Esophagus muscularis mucosa (tissue), 4 donors: ENCODE measurements around the gene CCDC187. TPM values are rescaled to one million over a fixed set of nuclear protein-coding genes. Genes with fewer than 3 reads are reported as not detected.

ENCODE experiments used
- DNase-seq: peaks from one replicate; pipeline ENCODE4 v3.0.0-alpha.2; 2017; ENCODE audit errors: extremely low spot score
- H3K27ac ChIP-seq, 4 donors: fragments of 200-600 bp; sonication (generic); replicated peaks in 1 of 4; 1 replicate in 3 of 4; 2 replicates in 1 of 4; pipeline ENCODE4 v1.5.1; 2016 to 2019; ENCODE audit warnings: mild to moderate bottlenecking in 1 of 4
- H3K27me3 ChIP-seq, 4 donors: fragments of 200-600 bp; sonication (generic); one replicate each; pipeline versions ENCODE4 v1.5.1 to v1.6.0; 2016 to 2019
- H3K36me3 ChIP-seq, 4 donors: fragments of 200-600 bp; sonication (generic); one replicate each; pipeline ENCODE4 v1.5.1; 2016 to 2019
- H3K4me1 ChIP-seq, 4 donors: fragments of 200-600 bp; sonication (generic); one replicate each; pipeline ENCODE4 v1.5.1; 2016 to 2019
- H3K4me3 ChIP-seq, 4 donors: fragments of 200-600 bp; sonication (generic); 1 replicate in 2 of 4; 2 replicates in 2 of 4; pipeline ENCODE4 v1.5.1; 2016 to 2019; ENCODE audit warnings: mild to moderate bottlenecking in 4 of 4, moderate library complexity in 1 of 4
- H3K9me3 ChIP-seq, 4 donors: fragments of 200-600 bp; sonication (generic); 1 replicate in 3 of 4; 2 replicates in 1 of 4; pipeline ENCODE4 v1.5.1; 2016 to 2019
- CTCF ChIP-seq, 3 experiments: fragments of 200-600 bp in 2 of 3; fragments of 450-650 bp in 1 of 3; sonication (generic) in 2 of 3; IDR thresholded peaks; one replicate each; pipeline ENCODE4 v1.5.1; 2017 to 2019; ENCODE audit warnings: antibody characterized with exemption in 3 of 3, mild to moderate bottlenecking in 2 of 3, moderate library complexity in 1 of 3
- EP300 ChIP-seq: sonication (generic); formaldehyde crosslinking; IDR thresholded peaks from one replicate; pipeline ENCODE4 v1.6.1; 2017; ENCODE audit warnings: antibody characterized with exemption
- POLR2A ChIP-seq: fragments of 450-650 bp; IDR thresholded peaks from one replicate; pipeline ENCODE4 v1.6.1; 2017; ENCODE audit warnings: antibody characterized with exemption, moderate library complexity, mild to moderate bottlenecking, low read depth
- POLR2AphosphoS5 ChIP-seq, 2 donors: sonication (generic); formaldehyde crosslinking; IDR thresholded peaks; one replicate each; pipeline ENCODE4 v1.6.1; 2017; ENCODE audit warnings: antibody characterized with exemption in 2 of 2
- WGBS: methylation state at CpG from one replicate; pipeline ENCODE4 v1.1.5; 2018; 5-methylcytosine and 5-hydroxymethylcytosine counted together
- intact Hi-C: fragments of 100-400 bp; cut with DNase I; formaldehyde crosslinking; loops from one replicate; pipeline ENCODE4 v1.15.1; 2023
- total RNA-seq, 4 donors: library from RNA; depleted of rRNA; stranded (reverse); fragments of >200 nt; gene quantifications; one replicate each; pipeline versions ENCODE4 v1.1.0 to v1.2.1, GENCODE V29; 2016

The CCDC187 gene
- total RNA-seq, 4 donors from 2014 or later: not detected

GRCh38 chr9:136308006-136308701, 4.3 kb upstream of the CCDC187 start:
- DNase-seq: no peak
- no peaks in the 10 kb centered on the region for H3K4me1 ChIP-seq
- H3K9me3 ChIP-seq: no peaks in the 10 kb centered on the region
- 83% methylated on average over 4 of the region's 4 CpGs for WGBS
- TF ChIP-seq POLR2AphosphoS5 (IDR thresholded peaks at IDR 0.05) (no peak), EP300 (no peak), CTCF (IDR thresholded peaks at IDR 0.05) (no peak), POLR2A (no peak)
- peaks cover 0 to 79% (median 6%) of the 10 kb centered on the region in 4 donors for H3K27me3 ChIP-seq
- H3K36me3 ChIP-seq: no peaks in the 10 kb centered on the region
- H3K27ac ChIP-seq: no peak overlapping the region
- intact Hi-C loops: no loop called here
- H3K4me3 ChIP-seq: no peak overlapping the region

GRCh38 chr9:136307215-136307750, 3.4 kb upstream of the CCDC187 start:
- intact Hi-C loops: no loop called here
- TF ChIP-seq POLR2A: no peak
- TF ChIP-seq EP300: no peak
- TF ChIP-seq CTCF (IDR thresholded peaks at IDR 0.05): no peak
- no peak for TF ChIP-seq POLR2AphosphoS5 (IDR thresholded peaks at IDR 0.05)
- H3K9me3 ChIP-seq: no peaks in the 10 kb centered on the region
- H3K36me3 ChIP-seq: no peaks in the 10 kb centered on the region
- DNase-seq: no peak
- H3K27ac ChIP-seq: no peak overlapping the region
- H3K27me3 ChIP-seq: peaks cover 0 to 85% (median 6%) of the 10 kb centered on the region in 4 donors
- H3K4me3 ChIP-seq: no peak overlapping the region
- H3K4me1 ChIP-seq: no peaks in the 10 kb centered on the region
- WGBS: 85% methylated on average over 4 of the region's 4 CpGs

- no peak for DNase-seq
- Histone ChIP-seq H3K9me3 (no peaks in the 10 kb centered on the region), H3K27ac (no peak overlapping the region), H3K27me3 (peaks cover 0 to 78% (median 5%) of the 10 kb centered on the region in 4 donors), H3K4me3 (no peak overlapping the region), H3K36me3 (no peaks in the 10 kb centered on the region), H3K4me1 (no peaks in the 10 kb centered on the region)
- no peak for TF ChIP-seq CTCF (IDR thresholded peaks at IDR 0.05)
- TF ChIP-seq EP300: no peak
- no peak for TF ChIP-seq POLR2A
- TF ChIP-seq POLR2AphosphoS5 (IDR thresholded peaks at IDR 0.05): no peak
- intact Hi-C loops: no loop called here
- 45% methylated on average over 21 of the region's 34 CpGs for whole genome bisulfite sequencing
Observed at GRCh38 chr9:136306211-136307208, 2.6 kb upstream of the CCDC187 start.

GRCh38 chr9:136305804-136306203, 1.9 kb upstream of the CCDC187 start:
- Histone ChIP-seq H3K36me3 (no peaks in the 10 kb centered on the region), H3K9me3 (no peaks in the 10 kb centered on the region), H3K27me3 (peaks cover 0 to 71% (median 1%) of the 10 kb centered on the region in 4 donors), H3K4me3 (no peak overlapping the region), H3K4me1 (no peaks in the 10 kb centered on the region), H3K27ac (no peak overlapping the region)
- WGBS: 47% methylated on average over 17 of the region's 18 CpGs
- no peak for TF ChIP-seq EP300
- TF ChIP-seq CTCF (IDR thresholded peaks at IDR 0.05): no peak
- TF ChIP-seq POLR2A: no peak
- no peak for TF ChIP-seq POLR2AphosphoS5 (IDR thresholded peaks at IDR 0.05)
- DNase-seq: no peak
- intact Hi-C loops: no loop called here
